Esophagus muscularis mucosa (tissue), 4 donors: Measurements from ENCODE around the gene HS3ST3A1.

Source experiments
- EP300 ChIP-seq: sonication (generic); formaldehyde crosslinking; IDR thresholded peaks from one replicate; pipeline ENCODE4 v1.6.1; 2017; ENCODE audit warnings: antibody characterized with exemption
- POLR2AphosphoS5 ChIP-seq, 2 donors: sonication (generic); formaldehyde crosslinking; IDR thresholded peaks; one replicate each; pipeline ENCODE4 v1.6.1; 2017; ENCODE audit warnings: antibody characterized with exemption in 2 of 2
- TF ChIP-seq, protein P1 (sequence below), 3 experiments: fragments of 200-600 bp in 2 of 3; fragments of 450-650 bp in 1 of 3; sonication (generic) in 2 of 3; IDR thresholded peaks; one replicate each; pipeline ENCODE4 v1.5.1; 2017 to 2019; ENCODE audit warnings: antibody characterized with exemption in 3 of 3, mild to moderate bottlenecking in 2 of 3, moderate library complexity in 1 of 3

DNA sequence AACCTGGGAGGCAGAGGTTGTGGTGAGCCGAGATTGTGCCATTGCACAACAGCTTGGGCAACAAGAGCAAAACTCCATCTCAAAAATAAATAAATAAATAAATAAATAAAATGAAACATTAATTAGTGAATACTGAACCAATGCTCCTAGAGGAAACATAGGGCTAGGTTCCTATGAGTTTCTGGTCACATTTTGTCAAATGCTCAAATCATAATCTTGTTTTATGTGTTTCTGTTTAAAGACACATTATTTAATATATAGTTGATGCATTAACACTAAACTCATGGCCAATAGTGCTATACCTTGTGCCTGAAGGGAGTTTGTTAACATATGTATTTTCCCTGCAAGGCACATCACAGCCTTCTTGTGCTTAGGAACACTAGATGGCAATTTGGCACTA, 66.8 kb downstream of the HS3ST3A1 start:
- TF ChIP-seq EP300 (no peak), POLR2AphosphoS5 (IDR thresholded peaks at IDR 0.05) (no peak)
- TF ChIP-seq, protein P1, sequence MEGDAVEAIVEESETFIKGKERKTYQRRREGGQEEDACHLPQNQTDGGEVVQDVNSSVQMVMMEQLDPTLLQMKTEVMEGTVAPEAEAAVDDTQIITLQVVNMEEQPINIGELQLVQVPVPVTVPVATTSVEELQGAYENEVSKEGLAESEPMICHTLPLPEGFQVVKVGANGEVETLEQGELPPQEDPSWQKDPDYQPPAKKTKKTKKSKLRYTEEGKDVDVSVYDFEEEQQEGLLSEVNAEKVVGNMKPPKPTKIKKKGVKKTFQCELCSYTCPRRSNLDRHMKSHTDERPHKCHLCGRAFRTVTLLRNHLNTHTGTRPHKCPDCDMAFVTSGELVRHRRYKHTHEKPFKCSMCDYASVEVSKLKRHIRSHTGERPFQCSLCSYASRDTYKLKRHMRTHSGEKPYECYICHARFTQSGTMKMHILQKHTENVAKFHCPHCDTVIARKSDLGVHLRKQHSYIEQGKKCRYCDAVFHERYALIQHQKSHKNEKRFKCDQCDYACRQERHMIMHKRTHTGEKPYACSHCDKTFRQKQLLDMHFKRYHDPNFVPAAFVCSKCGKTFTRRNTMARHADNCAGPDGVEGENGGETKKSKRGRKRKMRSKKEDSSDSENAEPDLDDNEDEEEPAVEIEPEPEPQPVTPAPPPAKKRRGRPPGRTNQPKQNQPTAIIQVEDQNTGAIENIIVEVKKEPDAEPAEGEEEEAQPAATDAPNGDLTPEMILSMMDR (IDR thresholded peaks at IDR 0.05) = no peak
